Measurements from ENCODE around the gene NPAS4. TPM values are rescaled to one million over a fixed set of nuclear protein-coding genes. Genes with fewer than 3 reads are reported as not detected.

The NPAS4 gene
- total and polyA plus RNA-seq, 9 of the 15 experiments (the other 6 are each of a cell fraction or from before 2014, with no cell fraction given), result not detected

DNA sequence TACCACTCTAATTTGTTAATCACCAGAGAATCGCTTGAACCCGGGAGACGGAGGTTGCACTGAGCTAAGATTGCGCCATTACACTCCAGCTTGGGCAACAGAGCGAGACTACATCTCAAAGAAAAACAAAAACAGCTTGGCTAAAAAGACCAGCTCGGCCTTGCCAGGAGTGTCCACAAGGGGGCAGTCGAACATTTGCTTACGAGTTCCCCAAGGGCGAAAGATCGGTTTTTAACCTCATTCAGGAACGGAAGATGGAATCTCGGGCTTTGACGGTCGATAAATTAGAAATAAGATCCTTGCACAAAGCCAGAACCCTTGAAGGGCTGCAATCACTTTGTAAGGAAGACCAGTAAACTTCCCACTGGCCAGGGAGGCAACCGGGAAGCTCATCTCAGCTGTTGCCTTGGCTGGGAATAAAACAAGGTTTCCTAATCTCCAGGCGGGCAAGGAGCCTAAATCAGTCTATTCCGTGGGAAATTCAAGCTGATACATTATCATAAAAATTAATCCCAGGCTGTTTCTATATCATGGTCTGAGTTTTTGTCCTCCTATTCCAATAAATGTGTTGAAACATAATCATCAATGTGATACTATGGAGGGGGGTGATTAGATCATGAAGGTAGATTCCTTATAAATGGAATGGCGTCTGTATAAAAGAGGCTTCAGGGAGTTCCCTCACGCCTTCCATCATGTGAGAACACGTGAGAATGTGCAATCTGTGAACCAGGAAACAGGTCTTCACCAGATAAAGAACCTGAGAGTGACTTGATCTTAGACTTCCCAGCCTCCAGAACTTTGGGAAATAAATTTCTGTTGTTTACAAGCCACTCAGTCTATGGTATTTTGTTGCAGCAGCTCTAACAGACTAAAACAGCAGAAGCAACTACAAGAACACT is 34.4 kb upstream of the NPAS4 start (continued):
- TF ChIP-seq L3MBTL2 (IDR thresholded peaks at IDR 0.05) (no peak), ZNF436 (CRISPR knock-in tag; IDR thresholded peaks at IDR 0.05) (no peak), ZNF445 (CRISPR knock-in tag; IDR thresholded peaks at IDR 0.05; ENCODE audit: low read depth) (no peak), ZNF583 (CRISPR knock-in tag; IDR thresholded peaks at IDR 0.05) (no peak), ZNF133 (CRISPR knock-in tag; IDR thresholded peaks at IDR 0.05) (no peak), EWSR1 (IDR thresholded peaks at IDR 0.05; ENCODE audit: borderline replicate concordance, low read depth, partially characterized antibody) (no peak), CBFA2T3 (IDR thresholded peaks at IDR 0.05) (no peak), THRAP3 (IDR thresholded peaks at IDR 0.05; ENCODE audit: borderline replicate concordance) (no peak), TBL1XR1 (IDR thresholded peaks at IDR 0.05; ENCODE audit: low read length in 2 of 2) (no peak), ZC3H4 (CRISPR knock-in tag; IDR thresholded peaks at IDR 0.05; ENCODE audit: borderline replicate concordance) (no peak), COPS2 (conservative IDR thresholded peaks at IDR 0.05) (no peak), ZSCAN32 (CRISPR knock-in tag; IDR thresholded peaks at IDR 0.05) (no peak), RHOXF2B (CRISPR knock-in tag; conservative IDR thresholded peaks at IDR 0.05) (no peak), ZNF232 (CRISPR knock-in tag; IDR thresholded peaks at IDR 0.05) (no peak), EP400 (IDR thresholded peaks at IDR 0.05) (0 out of 2 replicates have a peak, but pooled peaks have one; percentile 14), TAF9B (IDR thresholded peaks at IDR 0.05; ENCODE audit: partially characterized antibody) (no peak), POLR3A (IDR thresholded peaks at IDR 0.05; ENCODE audit: borderline replicate concordance, extremely low read depth, insufficient read depth, insufficient read length) (no peak), ZNF57 (CRISPR knock-in tag; IDR thresholded peaks at IDR 0.05) (no peak), FOSL1 (tag; conservative IDR thresholded peaks at IDR 0.05) (no peak), RBM14 (IDR thresholded peaks at IDR 0.05; ENCODE audit: borderline replicate concordance, insufficient read depth, low read depth, low read length) (no peak)
- TF ChIP-seq, protein P1, sequence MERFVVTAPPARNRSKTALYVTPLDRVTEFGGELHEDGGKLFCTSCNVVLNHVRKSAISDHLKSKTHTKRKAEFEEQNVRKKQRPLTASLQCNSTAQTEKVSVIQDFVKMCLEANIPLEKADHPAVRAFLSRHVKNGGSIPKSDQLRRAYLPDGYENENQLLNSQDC (CRISPR knock-in tag; IDR thresholded peaks at IDR 0.05), result no peak
- TF ChIP-seq, protein P2, sequence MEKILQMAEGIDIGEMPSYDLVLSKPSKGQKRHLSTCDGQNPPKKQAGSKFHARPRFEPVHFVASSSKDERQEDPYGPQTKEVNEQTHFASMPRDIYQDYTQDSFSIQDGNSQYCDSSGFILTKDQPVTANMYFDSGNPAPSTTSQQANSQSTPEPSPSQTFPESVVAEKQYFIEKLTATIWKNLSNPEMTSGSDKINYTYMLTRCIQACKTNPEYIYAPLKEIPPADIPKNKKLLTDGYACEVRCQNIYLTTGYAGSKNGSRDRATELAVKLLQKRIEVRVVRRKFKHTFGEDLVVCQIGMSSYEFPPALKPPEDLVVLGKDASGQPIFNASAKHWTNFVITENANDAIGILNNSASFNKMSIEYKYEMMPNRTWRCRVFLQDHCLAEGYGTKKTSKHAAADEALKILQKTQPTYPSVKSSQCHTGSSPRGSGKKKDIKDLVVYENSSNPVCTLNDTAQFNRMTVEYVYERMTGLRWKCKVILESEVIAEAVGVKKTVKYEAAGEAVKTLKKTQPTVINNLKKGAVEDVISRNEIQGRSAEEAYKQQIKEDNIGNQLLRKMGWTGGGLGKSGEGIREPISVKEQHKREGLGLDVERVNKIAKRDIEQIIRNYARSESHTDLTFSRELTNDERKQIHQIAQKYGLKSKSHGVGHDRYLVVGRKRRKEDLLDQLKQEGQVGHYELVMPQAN (IDR thresholded peaks at IDR 0.05; ENCODE audit: borderline replicate concordance), result no peak
- TF ChIP-seq, protein P3, sequence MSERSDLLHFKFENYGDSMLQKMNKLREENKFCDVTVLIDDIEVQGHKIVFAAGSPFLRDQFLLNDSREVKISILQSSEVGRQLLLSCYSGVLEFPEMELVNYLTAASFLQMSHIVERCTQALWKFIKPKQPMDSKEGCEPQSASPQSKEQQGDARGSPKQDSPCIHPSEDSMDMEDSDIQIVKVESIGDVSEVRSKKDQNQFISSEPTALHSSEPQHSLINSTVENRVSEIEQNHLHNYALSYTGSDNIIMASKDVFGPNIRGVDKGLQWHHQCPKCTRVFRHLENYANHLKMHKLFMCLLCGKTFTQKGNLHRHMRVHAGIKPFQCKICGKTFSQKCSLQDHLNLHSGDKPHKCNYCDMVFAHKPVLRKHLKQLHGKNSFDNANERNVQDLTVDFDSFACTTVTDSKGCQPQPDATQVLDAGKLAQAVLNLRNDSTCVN (CRISPR knock-in tag; IDR thresholded peaks at IDR 0.05), result no peak
- TF ChIP-seq, protein P4, sequence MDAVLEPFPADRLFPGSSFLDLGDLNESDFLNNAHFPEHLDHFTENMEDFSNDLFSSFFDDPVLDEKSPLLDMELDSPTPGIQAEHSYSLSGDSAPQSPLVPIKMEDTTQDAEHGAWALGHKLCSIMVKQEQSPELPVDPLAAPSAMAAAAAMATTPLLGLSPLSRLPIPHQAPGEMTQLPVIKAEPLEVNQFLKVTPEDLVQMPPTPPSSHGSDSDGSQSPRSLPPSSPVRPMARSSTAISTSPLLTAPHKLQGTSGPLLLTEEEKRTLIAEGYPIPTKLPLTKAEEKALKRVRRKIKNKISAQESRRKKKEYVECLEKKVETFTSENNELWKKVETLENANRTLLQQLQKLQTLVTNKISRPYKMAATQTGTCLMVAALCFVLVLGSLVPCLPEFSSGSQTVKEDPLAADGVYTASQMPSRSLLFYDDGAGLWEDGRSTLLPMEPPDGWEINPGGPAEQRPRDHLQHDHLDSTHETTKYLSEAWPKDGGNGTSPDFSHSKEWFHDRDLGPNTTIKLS (IDR thresholded peaks at IDR 0.05; ENCODE audit: borderline replicate concordance, low read depth), result no peak
